Limb (tissue), 2 donors: Measurements from ENCODE around the gene MCRIP2.
A peak's percentile ranks its signal among the peaks of the same experiment; 100 is the strongest.

Experiments used
- DNase-seq, 2 donors: peaks; one replicate each; pipeline ENCODE4 v3.0.0-alpha.2; 2016; ENCODE audit errors: extremely low spot score in 2 of 2

Gene MCRIP2

DNA sequence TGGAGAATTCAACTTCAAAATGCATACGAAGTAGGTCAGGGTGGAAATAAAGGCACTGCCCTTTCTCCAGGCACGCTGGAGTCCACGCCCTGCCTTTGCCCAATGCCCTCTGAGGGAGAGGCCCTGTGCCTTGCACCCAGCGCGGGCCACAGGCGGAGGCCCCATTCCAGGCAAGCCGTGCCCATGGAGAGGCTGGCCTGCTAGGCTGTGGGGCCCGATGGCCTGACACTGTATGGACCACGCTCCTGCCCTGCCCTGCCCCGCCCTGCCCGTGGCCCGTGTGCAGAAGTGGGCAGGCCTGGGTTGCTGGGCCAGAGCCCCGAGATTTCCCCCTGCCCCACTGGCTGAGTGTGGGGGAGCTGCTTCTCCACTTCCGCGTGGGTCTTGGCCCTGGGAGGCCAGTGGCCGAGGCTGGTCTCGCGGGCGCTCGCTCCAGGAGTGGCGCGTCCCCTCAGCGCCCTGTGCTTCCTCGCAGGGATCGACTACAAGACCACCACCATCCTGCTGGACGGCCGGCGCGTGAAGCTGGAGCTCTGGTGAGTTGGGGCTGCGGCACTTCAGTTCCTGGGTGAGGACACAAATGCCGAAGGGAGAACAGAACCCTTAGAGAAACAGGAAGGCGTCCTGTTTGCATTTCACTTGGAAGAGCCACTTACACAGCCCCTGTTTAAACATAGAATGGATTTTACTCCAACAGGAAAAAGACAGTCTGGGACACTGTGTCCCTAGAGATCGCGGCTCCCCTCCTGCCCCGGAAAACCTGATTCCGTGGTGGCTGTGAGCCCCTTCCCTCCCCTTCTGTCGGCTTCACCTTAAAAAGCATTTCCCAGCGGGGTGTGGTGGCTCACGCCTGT lies 24.7 kb upstream of the MCRIP2 start:
- DNase-seq = no peak

DNA sequence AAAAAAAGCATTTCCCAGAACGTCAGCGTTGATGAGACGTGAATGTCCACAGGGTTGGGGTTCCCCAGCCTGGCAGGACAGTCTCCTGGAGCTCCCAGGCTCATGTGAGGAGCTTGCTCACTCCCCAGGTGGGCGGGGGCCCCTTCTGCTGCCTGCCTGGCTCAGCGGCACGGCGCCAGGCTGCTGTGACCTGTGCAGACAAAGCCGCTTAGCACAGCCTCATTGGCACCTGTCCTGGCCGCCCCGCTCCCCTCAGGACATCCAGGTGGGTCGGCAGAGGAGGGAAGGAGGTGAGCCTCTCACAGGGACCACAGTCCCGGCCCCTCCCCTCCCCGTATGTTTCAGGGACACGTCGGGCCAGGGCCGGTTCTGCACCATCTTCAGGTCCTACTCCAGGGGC lies 23.8 kb upstream of the MCRIP2 start:
- no peak for DNase-seq

DNA sequence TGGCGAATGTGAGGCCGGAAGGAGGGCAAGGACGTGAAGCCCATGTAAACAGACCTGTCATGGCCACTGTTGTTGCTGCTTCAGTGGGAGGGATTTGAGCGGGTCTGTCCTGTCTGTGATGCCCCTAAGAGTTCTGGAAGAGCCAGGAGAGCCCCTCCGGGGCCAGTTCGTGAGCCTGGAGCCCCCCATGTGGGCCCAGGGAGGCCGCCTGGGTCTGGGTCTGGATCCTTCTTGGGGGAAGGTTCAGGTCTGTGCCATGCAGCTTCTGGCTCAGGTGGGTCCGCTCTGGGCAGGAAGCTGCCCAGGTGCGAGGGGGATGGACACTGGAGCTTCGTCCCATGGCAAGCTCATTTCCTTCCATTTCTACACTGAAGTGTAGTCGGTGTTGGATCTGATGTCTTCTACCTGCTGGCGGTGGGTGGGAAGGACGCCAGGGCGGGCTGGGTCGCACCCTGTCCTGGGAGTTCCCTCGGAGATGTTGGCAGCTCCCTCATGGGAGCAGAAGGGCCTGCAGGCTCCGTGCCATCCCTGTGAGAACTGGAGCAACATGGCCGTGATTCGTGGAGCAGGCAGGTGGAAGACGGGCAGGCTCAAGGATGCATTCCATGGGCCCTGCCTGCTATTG lies 22.0 kb upstream of the MCRIP2 start:
- no peak for DNase-seq

DNA sequence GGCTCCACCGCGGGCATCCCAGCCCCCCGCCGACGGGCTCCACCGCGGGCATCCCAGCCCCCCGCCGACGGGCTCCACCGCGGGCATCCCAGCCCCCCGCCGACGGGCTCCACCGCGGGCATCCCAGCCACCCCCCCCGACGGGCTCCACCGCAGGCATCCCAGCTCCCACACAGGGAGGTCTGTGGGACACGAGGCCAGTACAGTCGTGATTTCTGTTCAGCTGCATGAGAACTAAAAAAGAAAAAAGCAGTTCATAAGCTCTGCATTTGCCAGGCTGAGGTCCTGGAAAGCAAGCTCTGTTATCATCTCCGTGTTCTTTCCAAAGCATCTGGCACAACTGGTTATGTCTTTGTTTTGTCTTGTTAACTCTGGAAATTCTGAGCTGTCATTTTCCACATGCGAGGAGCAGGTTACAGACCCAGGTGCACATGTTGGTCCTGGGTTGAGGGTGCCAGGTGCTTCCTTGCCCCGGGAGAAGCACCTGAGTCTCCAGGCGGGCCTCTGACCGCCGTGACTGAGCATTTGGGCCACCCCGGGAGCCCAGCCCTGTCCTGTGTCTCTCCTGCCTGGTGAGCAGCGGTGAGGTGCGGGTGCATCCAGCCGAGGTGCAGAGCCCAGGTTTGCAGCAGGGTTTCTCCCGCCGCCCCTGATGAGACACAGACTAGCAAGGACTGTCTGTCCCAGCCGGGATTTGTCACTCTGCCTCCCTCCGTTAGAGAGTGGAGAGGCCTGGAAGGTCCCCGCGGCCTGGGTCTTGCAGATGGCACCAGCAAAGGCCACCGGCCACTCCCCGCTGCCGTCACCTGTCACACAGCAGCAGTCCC lies 20.7 kb upstream of the MCRIP2 start:
- no peak for DNase-seq

DNA sequence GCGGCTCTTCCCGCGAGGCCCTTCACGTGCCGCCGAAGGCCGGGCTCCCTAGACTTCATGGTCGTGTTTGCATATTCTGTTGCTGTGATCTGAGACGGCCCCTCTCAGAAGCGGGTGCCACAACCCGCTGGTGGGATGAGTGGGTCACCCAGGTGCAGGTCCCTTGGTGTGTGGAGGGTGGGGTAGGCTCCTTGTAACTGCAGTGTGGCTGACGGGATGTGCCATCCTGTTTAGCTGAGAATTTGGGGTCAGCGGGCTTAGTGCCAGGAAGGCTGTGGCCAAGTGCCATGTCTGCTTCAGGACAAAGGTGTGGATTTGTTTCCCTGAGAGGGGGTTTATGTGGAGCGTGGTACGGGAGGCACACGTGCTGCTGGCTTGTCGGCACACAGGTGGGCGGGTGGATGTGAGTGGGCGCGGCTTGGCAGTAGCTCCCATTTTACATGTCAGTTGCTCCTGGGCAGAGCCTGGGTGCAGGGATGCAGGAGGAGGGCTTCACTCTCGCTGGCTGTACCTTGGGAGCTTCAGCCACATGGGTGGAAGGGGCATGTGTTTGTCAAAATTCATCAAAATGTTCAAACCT lies 20.0 kb upstream of the MCRIP2 start:
- DNase-seq = peak in 1 of 2 donors; percentile 32

DNA sequence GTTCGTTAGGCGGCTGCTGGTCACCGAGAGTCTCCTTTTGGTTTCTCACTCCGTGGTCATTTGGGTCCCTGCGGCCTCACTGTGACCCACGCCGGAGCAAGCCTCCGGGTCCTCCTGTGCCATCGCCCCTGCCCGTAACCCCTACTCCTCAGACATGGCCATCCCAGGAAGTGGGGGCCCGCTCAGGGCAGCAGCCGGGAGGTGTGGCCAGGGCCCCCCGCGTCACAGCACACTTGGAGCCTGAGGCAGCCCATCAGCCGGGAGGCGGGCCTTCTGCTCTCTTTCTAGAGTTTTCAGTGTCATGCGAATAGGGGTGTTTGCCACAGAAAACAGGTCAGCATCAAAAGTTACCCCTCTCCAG lies 18.7 kb upstream of the MCRIP2 start:
- DNase-seq = no peak

DNA sequence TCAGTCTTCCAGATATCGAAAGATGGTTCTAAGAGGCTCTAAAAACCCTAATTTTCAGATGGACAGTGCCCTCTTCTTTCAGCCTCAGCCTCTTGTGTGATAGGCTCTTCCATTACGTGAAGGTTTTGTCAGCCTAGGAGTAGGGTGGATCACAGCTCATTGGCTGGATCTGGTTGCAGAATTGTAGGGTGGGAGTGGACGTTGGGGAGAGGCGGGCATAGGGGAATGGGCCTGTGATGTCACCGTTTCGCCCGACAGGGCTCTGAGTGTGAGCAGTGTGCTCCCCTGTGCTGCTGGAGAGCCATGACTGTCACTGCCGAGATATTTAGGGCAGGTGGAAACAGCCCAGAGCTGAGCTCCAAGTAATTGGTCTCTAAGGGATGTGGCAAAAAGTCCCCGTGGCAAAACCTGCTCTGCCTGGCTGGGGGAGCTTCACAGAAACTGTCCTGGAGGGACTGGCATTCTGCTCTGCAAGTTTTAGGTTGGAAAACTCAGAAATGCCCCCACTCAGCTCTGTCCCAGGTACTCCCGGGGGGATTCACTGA lies 17.0 kb upstream of the MCRIP2 start:
- no peak for DNase-seq

DNA sequence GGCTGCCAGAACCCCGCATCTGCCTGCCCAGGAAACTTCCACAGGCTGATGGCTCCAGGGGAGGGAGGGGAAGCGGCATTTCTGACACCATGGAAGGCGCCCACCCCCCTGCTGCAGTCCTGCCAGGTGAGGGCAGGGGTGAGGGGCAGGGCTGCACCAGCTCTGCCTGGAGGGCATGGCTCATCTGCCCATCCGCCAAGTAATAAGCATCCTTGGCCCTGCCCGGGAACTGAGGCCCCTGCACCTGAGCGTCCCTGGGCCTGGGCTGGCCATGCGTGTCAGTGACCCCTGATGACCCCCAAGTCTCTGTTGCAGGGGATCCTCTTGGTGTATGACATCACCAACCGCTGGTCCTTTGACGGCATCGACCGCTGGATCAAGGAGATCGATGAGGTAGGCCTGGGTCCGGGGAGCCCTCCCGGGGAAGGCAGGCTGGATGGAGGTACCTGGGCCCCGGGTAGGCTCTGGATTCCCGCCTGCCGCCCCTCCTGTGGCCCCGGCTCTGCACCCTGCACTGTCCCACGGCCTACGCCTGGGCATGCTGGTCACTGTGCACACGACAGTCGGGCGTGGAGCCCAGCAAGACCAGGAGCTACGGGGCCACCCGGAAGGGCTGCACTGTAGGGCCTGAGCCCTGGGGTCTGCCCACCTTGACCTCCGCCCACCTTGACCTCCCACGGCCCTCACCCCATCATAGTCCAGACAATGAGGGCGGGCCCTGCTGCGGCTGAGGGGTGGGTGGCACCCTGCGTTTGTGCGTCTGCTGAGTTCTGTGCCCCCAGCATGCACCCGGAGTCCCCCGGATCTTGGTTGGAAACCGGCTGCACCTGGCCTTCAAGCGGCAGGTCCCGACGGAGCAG lies 16.3 kb upstream of the MCRIP2 start:
- no peak for DNase-seq

DNA sequence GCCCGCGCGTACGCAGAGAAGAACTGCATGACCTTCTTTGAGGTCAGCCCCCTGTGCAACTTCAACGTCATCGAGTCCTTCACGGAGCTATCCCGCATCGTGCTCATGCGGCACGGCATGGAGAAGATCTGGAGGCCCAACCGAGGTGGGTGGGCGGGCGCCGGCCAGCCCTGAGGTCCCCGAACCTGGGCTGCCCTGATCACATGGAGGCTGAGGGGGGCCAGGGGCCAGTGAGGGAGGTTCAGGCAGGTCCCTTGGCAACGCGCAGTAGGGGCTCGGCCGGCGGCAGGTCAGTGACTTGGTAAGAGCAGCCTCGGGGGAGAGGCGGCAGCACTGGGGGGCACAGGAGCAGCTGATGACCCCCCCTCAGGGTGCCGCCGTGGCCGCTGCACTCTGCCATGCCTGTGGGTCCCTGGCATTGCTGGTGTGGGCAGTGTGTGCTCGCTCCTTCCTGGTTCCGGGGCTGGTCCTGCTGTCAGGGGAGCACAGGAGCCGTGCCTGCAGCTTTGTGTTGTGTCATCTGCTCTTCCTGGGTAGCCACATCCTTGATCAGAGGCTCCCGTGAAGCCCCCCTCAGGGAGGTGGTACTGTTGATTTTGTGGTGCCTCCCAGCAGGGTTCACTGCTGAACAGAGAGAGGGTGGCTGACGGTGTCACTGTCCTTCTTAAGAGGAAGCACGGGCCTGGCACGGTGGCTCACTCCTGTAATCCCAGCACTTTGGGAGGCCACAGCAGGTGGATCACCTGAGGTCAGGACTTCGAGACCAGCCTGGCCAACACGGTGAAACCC lies 15.5 kb upstream of the MCRIP2 start:
- no peak for DNase-seq

DNA sequence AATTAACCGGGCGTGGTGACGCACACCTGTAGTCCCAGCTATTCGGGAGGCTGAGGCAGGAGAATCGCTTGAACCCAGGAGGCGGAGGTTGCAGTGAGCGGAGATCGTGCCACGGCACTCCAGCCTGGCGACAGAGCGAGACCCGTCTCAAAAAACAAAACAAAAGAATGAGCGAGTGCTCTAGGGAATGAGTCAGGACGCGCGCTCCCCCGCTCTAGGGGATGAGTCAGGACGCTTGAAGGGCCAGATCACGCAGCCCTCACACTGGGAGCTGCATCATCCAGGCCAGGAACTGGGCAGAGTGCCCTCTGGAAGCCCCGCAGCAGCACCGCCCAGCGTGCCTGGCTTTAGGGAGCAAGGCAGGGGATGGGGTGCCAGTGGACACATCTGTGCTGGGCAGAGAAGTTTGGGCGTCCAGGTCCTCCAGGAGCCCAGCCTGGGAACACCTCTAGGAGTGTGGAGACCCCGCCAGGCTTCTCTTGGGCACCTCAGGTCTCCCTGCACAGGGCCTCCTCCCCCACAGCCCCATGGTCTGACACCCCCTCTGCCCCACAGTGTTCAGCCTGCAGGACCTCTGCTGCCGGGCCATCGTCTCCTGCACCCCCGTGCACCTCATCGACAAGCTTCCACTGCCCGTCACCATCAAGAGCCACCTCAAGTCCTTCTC lies 14.7 kb upstream of the MCRIP2 start:
- DNase-seq = no peak

DNA sequence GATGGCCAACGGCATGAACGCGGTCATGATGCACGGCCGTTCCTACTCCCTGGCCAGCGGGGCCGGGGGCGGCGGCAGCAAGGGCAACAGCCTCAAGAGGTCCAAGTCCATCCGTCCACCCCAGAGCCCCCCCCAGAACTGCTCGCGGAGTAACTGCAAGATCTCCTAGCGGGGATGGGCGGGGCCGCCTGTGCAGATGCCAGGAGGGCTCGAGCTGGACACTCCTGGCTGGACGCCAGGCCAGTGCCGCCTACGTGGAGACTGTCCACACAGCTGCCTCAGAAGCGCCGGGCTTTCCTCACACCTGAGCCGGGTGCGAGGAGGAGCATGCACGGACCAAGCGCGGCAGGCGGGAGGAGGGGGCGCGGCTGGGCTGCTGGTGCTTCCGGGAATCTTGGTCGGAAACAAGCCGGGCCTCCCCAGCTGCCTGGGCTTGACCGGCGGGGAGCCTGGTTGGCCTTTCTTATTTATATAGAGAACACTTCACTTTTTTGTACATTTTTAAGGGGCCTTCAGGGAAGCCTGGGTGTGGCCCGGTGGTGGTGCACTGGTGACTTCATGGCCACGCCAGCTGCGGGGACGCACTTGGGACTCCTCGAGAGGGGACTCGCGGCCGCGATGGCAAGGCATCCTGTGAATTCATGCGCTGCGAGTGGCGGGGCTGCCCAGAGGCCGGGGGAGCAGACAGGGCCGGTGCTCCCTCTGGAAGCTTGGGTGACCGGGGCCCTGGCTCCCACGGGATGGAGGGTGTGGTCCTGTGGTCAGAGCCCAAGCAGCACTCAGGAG lies 14.0 kb upstream of the MCRIP2 start:
- DNase-seq = peak in 1 of 2 donors; percentile 41

DNA sequence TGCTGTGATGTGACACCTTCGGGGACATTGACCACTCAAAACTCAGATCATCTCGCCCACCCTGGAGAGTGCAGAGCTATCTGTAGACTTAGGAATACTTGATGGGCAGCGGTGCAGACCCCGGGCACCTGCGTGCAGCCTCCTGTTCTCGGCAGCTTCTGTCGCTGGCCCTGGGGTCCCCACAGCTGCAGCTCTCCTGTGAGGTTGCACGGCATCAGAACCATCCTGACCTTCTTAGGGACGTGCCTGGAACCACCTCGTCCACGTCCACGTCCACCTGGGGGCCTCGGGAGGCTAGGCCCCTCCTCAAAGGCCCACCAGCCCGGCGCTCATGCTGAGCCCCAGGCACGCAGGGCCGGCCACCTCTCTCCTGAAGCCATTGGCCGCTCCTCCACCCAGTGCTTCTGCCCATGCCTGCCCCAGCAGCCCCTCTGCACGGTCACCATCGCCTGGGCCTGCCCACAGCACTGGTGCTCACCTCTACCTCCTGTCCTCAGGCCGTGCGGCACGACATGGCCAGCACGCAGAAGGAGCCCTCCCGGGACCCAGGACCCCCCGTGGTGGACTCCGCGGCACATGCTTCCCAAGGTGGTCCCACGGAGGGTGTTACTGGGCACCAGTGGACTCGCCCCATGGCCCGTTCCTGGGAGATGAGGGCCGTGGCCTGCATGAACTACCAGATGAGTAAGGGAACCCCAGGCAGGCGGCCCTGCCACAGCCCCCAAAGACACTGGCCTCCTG lies 13.1 kb upstream of the MCRIP2 start:
- peak in 1 of 2 donors; percentile 34 for DNase-seq

DNA sequence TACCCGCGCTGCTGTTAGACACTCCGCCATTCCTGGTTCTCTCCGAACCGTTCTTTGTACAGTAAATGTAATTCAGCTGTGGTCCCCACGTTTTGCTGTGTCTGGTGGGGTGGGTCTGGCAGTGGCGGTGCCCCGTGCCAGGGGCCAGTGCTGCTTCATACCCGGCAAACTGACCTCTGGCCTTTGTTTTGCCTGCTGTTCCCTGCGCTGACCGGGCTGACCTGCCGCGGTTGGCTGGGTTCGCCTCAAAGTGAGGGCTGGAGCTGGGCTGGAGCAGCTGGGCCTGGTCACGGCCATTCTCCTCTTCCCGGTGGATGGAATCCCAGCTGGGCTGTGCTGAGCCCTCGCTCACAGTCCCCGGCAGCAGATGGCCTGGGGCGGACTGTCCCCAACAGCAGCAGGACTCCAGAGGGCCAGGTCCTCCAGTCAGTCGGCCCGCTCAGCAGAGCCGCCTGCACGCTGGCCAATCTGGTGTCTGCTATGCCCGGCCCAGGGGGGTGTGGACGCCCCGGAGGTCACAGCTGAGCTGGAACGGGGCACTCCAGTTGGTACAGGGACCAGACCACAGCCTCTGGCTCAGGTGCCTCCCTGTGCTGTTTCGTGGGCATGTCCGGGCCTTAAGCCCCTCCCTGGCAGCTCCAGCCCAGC lies 12.3 kb upstream of the MCRIP2 start:
- peak in 1 of 2 donors; percentile 64 for DNase-seq

DNA sequence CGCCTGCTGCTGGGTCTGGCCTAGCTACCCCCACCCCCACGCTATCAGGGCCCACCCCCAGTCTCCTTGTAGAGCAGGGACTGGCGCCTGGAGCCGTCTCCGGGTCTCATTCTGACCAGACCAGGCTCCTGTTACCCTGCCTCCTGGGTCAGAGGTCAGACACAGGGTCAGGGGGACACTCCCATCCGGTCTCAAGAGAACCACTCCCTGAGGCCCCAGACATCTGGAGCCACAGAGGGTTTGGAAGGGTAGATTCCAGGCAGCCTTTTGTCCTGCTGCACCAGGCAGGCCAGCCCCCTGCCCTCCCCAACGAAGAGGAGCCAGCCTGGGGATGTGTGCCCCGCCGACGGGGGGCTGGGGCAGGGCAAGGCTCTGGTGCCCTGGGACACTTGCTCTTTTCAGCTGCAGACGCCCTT lies 11.8 kb upstream of the MCRIP2 start:
- peak in 1 of 2 donors; percentile 37 for DNase-seq

DNA sequence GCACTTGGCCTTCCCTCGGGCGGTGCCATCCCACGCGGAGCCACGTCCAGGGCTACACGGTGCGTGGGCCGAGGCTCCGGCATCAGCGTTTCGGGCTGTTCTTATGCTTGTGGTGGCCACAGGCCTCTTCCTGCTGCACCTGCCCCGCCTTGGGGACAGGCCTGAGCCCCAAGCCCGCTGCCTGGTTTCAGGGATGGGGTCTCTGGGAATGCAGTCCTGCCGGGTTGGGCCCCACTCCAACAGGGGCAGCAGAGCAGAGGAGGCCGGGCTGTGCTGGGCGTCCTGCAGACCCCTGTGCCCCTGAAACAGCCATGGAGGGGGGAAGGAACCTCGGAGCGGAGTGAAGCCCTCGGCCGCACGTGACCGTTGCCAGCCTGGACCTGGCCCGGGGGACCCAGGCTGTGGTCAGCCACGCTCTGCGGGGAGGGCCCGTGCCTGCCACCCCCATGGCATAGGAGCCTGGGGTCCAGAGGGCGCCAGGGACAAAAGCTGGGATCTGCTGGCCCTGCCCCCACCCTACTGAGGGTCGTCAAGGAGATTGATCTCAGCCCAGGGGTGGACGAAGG lies 11.3 kb upstream of the MCRIP2 start:
- DNase-seq = peak in 1 of 2 donors; percentile 55

DNA sequence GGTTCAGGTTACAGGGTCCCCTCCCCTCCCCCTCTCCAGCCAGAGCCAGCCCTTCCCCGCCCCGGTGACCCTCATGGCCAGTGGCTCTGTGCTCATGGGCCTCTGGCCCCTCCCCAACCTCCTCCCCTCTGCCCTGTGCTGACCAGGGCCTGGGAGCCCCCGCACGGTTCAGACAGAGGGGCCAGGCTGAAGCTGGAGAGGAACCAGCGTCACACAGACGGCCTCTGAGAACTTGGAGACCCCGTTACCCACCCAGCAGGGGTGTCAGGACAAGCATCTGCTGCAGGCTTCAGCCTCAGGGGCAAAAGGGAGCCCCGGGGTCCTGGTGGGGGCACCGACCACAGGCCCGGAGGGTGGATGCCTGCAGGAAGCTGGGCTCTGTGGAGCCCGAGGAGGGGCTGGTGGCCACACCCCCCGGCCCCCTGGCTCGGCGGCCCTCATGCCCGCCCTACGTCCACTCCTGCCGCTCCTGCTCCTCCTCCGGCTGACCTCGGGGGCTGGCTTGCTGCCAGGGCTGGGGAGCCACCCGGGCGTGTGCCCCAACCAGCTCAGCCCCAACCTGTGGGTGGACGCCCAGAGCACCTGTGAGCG lies 10.7 kb upstream of the MCRIP2 start, which contains the start of gene WFIKKN1:
Gene WFIKKN1, plus strand, starts transcription at position 171 of the 591 bp plus-strand sequence. Its CDS starts 269 bp downstream, at position 440.
- DNase-seq = peak in 1 of 2 donors; percentile 48
